OCI-M2 (cell line): ENCODE data around the gene VEPH1.

Experiments used
- DNase-seq: peaks from one replicate; lab custom pipeline; 2025; ENCODE audit not compliant: unreplicated experiment; lab: John Stamatoyannopoulos, UW

The VEPH1 gene

GRCh38 chr3:157392104-157392503, 111.1 kb downstream of the VEPH1 start:
- no peak for DNase-seq

- no peak for DNase-seq
Measured at GRCh38 chr3:157390713-157391515, 112.3 kb downstream of the VEPH1 start.

- no peak for DNase-seq
Measured at GRCh38 chr3:157388976-157389375, 114.2 kb downstream of the VEPH1 start.

- DNase-seq = no peak
Measured at GRCh38 chr3:157387708-157388435, 115.3 kb downstream of the VEPH1 start.

- DNase-seq = no peak
Measured at GRCh38 chr3:157384491-157384890, 118.7 kb downstream of the VEPH1 start.

- no peak for DNase-seq
Measured at GRCh38 chr3:157384031-157384430, 119.2 kb downstream of the VEPH1 start.

GRCh38 chr3:157381606-157382005, 121.6 kb downstream of the VEPH1 start:
- DNase-seq = no peak

GRCh38 chr3:157379525-157380140, 123.6 kb downstream of the VEPH1 start:
- DNase-seq = no peak

- no peak for DNase-seq
Measured at GRCh38 chr3:157376603-157377300, 126.5 kb downstream of the VEPH1 start.

- DNase-seq = no peak
Measured at GRCh38 chr3:157375342-157375986, 127.8 kb downstream of the VEPH1 start.

GRCh38 chr3:157374933-157375332, 128.3 kb downstream of the VEPH1 start:
- no peak for DNase-seq

- no peak for DNase-seq
Measured at GRCh38 chr3:157373783-157374182, 129.4 kb downstream of the VEPH1 start.

GRCh38 chr3:157370867-157371266, 132.3 kb downstream of the VEPH1 start:
- DNase-seq = no peak

GRCh38 chr3:157369727-157370421, 133.3 kb downstream of the VEPH1 start:
- no peak for DNase-seq

GRCh38 chr3:157368171-157368570, 135.0 kb downstream of the VEPH1 start:
- DNase-seq = no peak

- no peak for DNase-seq
Measured at GRCh38 chr3:157363393-157363792, 139.8 kb downstream of the VEPH1 start.

- no peak for DNase-seq
Measured at GRCh38 chr3:157362348-157362747, 140.9 kb downstream of the VEPH1 start.

GRCh38 chr3:157360044-157360443, 143.2 kb downstream of the VEPH1 start:
- no peak for DNase-seq

GRCh38 chr3:157356541-157356940, 146.7 kb downstream of the VEPH1 start:
- no peak for DNase-seq

- no peak for DNase-seq
Measured at GRCh38 chr3:157355276-157355675, 147.9 kb downstream of the VEPH1 start.
